CD4-positive, CD25-positive, alpha-beta regulatory T cell (primary cell): ENCODE data around the gene ZNF786. TPM values are rescaled to one million over a fixed set of nuclear protein-coding genes. Genes with fewer than 3 reads are reported as not detected.
A peak's percentile ranks its signal among the peaks of the same experiment; 100 is the strongest.

Experiments used
- ATAC-seq, 2 donors: fragments of 150-1000 bp; cut with Tn5 transposase; one replicate each; pipeline ENCODE4 v1.10.0; 2021; ENCODE audit warnings: low read depth in 2 of 2, moderate number of reproducible peaks in 2 of 2, moderate library complexity in 1 of 2
- DNase-seq, 3 donors: peaks; one replicate each; pipeline versions ENCODE4 v3.0.0 to v3.0.0-alpha.2; 2012 to 2022; ENCODE audit warnings: mixed read lengths in 1 of 3
- H3K27ac ChIP-seq: one replicate; pipeline ENCODE4 v1.7.0; 2013; ENCODE audit warnings: mild to moderate bottlenecking, low read length; ENCODE audit not compliant: insufficient read depth, poor library complexity, severe bottlenecking
- H3K27me3 ChIP-seq: one replicate; pipeline ENCODE4 v1.7.0; 2013; ENCODE audit warnings: low read length; ENCODE audit not compliant: control insufficient read depth, insufficient read depth
- H3K36me3 ChIP-seq: one replicate; pipeline ENCODE4 v1.7.0; 2013; ENCODE audit warnings: mild to moderate bottlenecking, low read length, moderate library complexity; ENCODE audit not compliant: control insufficient read depth, insufficient read depth
- H3K4me1 ChIP-seq: 2 replicates; pipeline ENCODE4 v1.7.0; 2013; ENCODE audit warnings: mild to moderate bottlenecking, low read length; ENCODE audit not compliant: insufficient read depth, control insufficient read depth, poor library complexity, severe bottlenecking
- H3K4me3 ChIP-seq: one replicate; pipeline ENCODE4 v1.7.0; 2013; ENCODE audit warnings: low read depth, mild to moderate bottlenecking, low read length, moderate library complexity
- H3K9me3 ChIP-seq, 2 experiments: 1 replicate in 1 of 2; 2 replicates in 1 of 2; pipeline ENCODE4 v1.7.0; 2013; ENCODE audit warnings: low read length in 2 of 2, mild to moderate bottlenecking in 1 of 2, moderate library complexity in 1 of 2; ENCODE audit not compliant: control insufficient read depth in 2 of 2
- H3K27ac Mint-ChIP-seq, 3 donors: one replicate each; pipeline ENCODE4 v1.8.0; 2020 to 2022; ENCODE audit warnings: mild to moderate bottlenecking in 3 of 3, mixed read lengths in 3 of 3, moderate library complexity in 2 of 3
- H3K27me3 Mint-ChIP-seq: one replicate; pipeline ENCODE4 v1.8.0; 2022; ENCODE audit warnings: mild to moderate bottlenecking, mixed read lengths
- H3K36me3 Mint-ChIP-seq: one replicate; pipeline ENCODE4 v1.8.0; 2020; ENCODE audit warnings: mixed read lengths
- H3K4me1 Mint-ChIP-seq, 4 donors: one replicate each; pipeline ENCODE4 v1.8.0; 2020 to 2022; ENCODE audit warnings: mixed read lengths in 4 of 4, mild to moderate bottlenecking in 1 of 4
- H3K4me3 Mint-ChIP-seq, 4 donors: one replicate each; pipeline ENCODE4 v1.8.0; 2020 to 2022; ENCODE audit warnings: mild to moderate bottlenecking in 4 of 4, mixed read lengths in 4 of 4, moderate library complexity in 3 of 4
- H3K9me3 Mint-ChIP-seq, 7 donors: one replicate each; pipeline ENCODE4 v1.8.0; 2020 to 2022; ENCODE audit warnings: mixed read lengths in 7 of 7, mild to moderate bottlenecking in 3 of 7, moderate library complexity in 2 of 7
- polyA plus RNA-seq, 4 donors: library from polyadenylated mRNA; unstranded; fragments of 300-500 nt; fragmentation: Illumina TruSeq; gene quantifications; one replicate each; pipeline ENCODE4 v1.2.3, GENCODE V29; 2021
- total RNA-seq: library from RNA; stranded (reverse); gene quantifications from one replicate; pipeline ENCODE4 v1.2.3, GENCODE V29; 2022

Gene ZNF786, protein sequence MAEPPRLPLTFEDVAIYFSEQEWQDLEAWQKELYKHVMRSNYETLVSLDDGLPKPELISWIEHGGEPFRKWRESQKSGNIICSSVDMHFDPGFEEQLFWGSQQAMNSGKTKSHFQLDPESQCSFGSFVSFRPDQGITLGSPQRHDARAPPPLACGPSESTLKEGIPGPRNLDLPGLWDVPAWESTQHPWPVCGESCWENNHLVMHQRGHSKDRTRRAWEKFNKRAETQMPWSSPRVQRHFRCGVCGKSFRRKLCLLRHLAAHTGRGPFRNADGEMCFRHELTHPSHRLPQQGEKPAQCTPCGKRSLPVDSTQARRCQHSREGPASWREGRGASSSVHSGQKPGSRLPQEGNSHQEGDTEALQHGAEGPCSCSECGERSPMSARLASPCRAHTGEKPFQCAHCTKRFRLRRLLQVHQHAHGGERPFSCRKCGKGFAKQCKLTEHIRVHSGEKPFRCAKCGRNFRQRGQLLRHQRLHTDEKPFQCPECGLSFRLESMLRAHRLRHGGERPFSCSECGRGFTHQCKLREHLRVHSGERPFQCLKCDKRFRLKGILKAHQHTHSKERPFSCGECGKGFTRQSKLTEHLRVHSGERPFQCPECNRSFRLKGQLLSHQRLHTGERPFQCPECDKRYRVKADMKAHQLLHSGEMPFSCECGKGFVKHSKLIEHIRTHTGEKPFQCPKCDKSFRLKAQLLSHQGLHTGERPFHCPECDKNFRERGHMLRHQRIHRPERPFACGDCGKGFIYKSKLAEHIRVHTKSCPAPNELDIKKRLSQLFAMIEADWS
- total RNA-seq, result 6.3 TPM
- polyA plus RNA-seq, result 1 to 10 TPM; 1.5 to 9.9 (median 6.0) TPM

DNA sequence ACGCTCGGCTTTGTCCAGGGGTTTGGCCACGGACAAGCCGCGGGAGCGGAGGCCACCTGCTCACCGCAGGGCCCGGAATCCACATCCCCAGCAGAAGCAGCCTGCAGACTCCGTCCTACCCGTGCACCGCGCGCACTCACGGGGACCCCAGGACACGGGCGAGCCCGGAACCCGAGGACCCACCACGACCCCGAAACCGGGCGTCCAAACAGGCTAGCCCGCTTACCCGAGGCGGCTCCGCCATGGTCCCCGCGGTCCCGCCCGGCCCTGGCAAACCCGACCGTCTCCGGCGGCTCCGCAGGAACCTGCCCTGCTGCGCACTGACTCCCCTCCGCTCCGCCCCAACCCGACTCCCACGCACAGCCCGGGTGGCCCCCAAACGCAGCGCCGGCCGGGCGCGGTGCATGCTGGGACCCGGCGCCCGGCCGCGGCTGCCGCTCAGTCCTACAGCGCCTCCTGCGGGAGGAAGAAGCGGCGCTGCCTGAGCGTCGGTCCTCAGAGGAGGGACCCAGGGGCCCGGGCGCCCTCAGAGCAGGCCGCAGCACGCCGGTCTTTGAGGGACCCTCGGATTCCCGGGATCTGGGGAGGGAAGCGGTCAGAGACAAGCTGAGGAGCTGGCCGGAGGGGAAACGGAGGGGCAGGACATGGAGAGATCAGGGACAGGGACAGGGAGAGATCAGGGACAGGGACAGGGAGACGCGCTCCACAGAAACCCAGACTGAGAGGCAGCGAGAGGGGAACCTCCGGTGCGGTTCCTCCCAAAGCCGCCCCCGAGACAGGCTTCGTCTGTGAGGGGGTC lies at the start of gene ZNF786:
Gene ZNF786, minus strand, starts transcription at position 322 of the 799 bp plus-strand sequence. Its CDS starts 78 bp downstream, at position 244.
- H3K4me1 ChIP-seq, result peaks cover 9% of the 10 kb centered on the region
- Mint-ChIP-seq H3K36me3 (peaks cover 10% of the 10 kb centered on the region), H3K9me3 (peaks cover 0 to 3% (median 0%) of the 10 kb centered on the region in 7 donors), H3K4me1 (peaks cover 4 to 43% (median 24%) of the 10 kb centered on the region in 4 donors), H3K27ac (peak within 1 kb of the TSS; percentile 99 to 100 (median 99)), H3K4me3 (peak within 1 kb of the TSS; percentile 89 to 100 (median 98)), H3K27me3 (no peaks in the 10 kb centered on the region)
- ATAC-seq (peak; percentile 88 to 92), DNase-seq (peak; percentile 87 to 94 (median 91))
- peak within 1 kb of the TSS; percentile 89 for H3K27ac ChIP-seq
- peak within 1 kb of the TSS; percentile 94 for H3K4me3 ChIP-seq
- H3K36me3 ChIP-seq, result no peaks in the 10 kb centered on the region
- no peaks in the 10 kb centered on the region for H3K9me3 ChIP-seq
- H3K27me3 ChIP-seq, result no peaks in the 10 kb centered on the region

- Histone ChIP-seq H3K4me1 (no peaks in the 10 kb centered on the region), H3K27me3 (no peaks in the 10 kb centered on the region), H3K9me3 (peaks cover under 1 to 3% of the 10 kb centered on the region in 2 experiments), H3K27ac (no peak overlapping the region), H3K36me3 (peaks cover 5% of the 10 kb centered on the region), H3K4me3 (no peak overlapping the region)
- Mint-ChIP-seq H3K27ac (no peak overlapping the region), H3K27me3 (no peaks in the 10 kb centered on the region), H3K9me3 (peaks cover 0 to 3% (median 0%) of the 10 kb centered on the region in 7 donors), H3K4me3 (no peak overlapping the region), H3K36me3 (peaks cover 13% of the 10 kb centered on the region), H3K4me1 (no peaks in the 10 kb centered on the region)
- no peak for ATAC-seq
- no peak for DNase-seq
These were observed 45.6 kb upstream of the ZNF786 start for GRCh38 chr7:149136118-149136517.

DNA sequence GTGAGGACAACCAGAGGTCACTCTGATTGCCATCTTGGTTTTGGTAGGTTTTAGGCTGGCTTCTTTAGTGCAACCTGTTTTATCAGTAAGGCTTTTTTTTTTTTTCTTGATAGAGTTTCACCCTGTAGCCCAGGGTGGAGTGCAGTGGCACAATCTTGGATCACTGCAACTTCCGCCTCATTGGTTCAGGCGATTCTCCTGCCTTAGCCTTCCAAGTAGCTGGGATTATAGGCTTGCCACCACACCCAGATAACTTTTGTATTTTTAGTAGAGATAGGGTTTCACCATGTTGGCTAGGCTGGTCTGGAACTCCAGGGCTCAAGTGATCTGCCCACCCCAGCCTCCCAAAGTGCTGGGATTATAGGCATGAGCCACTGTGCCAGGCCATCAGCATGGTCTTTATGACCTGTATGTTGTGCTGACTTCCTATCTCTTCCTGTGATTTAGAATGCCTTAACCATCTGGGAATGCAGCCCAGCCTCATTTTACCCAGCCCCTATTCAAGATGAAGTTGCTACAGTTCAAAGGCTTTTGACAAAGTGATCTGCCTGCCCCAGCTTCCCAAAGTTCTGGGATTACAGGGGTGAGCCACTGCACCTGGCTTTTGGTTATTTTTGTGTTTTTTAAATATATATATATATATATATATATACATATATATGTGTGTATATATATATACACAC lies 42.7 kb upstream of the ZNF786 start:
- no peak overlapping the region for H3K4me3 Mint-ChIP-seq

GRCh38 chr7:149130572-149131198 lies 40.2 kb upstream of the ZNF786 start:
- Mint-ChIP-seq H3K4me1 (peaks cover 8 to 13% (median 10%) of the 10 kb centered on the region in 4 donors), H3K4me3 (peak overlapping the region in 1 of 4 donors; percentile 64), H3K27me3 (no peaks in the 10 kb centered on the region), H3K27ac (no peak overlapping the region), H3K36me3 (peaks cover 23% of the 10 kb centered on the region), H3K9me3 (peaks cover 0 to 13% (median 5%) of the 10 kb centered on the region in 7 donors)
- H3K27me3 ChIP-seq, result no peaks in the 10 kb centered on the region
- no peak overlapping the region for H3K27ac ChIP-seq
- H3K4me1 ChIP-seq, result peaks cover 8% of the 10 kb centered on the region
- H3K36me3 ChIP-seq, result peaks cover 13% of the 10 kb centered on the region
- peaks cover 8 to 11% of the 10 kb centered on the region in 2 experiments for H3K9me3 ChIP-seq
- H3K4me3 ChIP-seq, result no peak overlapping the region
- ATAC-seq (no peak), DNase-seq (no peak)

More for the DNA sequence above, 42.7 kb upstream of the ZNF786 start:
- no peaks in the 10 kb centered on the region for H3K27me3 Mint-ChIP-seq
- no peak overlapping the region for H3K27ac ChIP-seq
- ATAC-seq (no peak), DNase-seq (no peak)
- H3K9me3 ChIP-seq, result peaks cover 8 to 11% of the 10 kb centered on the region in 2 experiments
- peaks cover 20% of the 10 kb centered on the region for H3K36me3 Mint-ChIP-seq
- peaks cover 0 to 10% (median 5%) of the 10 kb centered on the region in 7 donors for H3K9me3 Mint-ChIP-seq
- H3K27me3 ChIP-seq, result no peaks in the 10 kb centered on the region
- H3K4me1 ChIP-seq, result no peaks in the 10 kb centered on the region
- peaks cover 13% of the 10 kb centered on the region for H3K36me3 ChIP-seq
- no peak overlapping the region for H3K4me3 ChIP-seq
- H3K27ac Mint-ChIP-seq, result peak overlapping the region in 1 of 3 donors; percentile 15
- H3K4me1 Mint-ChIP-seq, result peaks cover under 1 to 4% (median 2%) of the 10 kb centered on the region in 4 donors

GRCh38 chr7:149126662-149127266 lies 36.2 kb upstream of the ZNF786 start:
- Mint-ChIP-seq H3K9me3 (peaks cover 0 to 11% (median 5%) of the 10 kb centered on the region in 7 donors), H3K4me3 (peak overlapping the region; percentile 91 to 100 (median 98)), H3K4me1 (peaks cover 12 to 25% (median 19%) of the 10 kb centered on the region in 4 donors), H3K27me3 (no peaks in the 10 kb centered on the region), H3K36me3 (peaks cover 17% of the 10 kb centered on the region), H3K27ac (peak overlapping the region; percentile 98 to 99 (median 99))
- Histone ChIP-seq H3K27ac (peak overlapping the region; percentile 82), H3K36me3 (peaks cover 13% of the 10 kb centered on the region), H3K4me1 (peaks cover 15% of the 10 kb centered on the region), H3K4me3 (peak overlapping the region; percentile 95), H3K9me3 (peaks cover 8 to 11% of the 10 kb centered on the region in 2 experiments), H3K27me3 (no peaks in the 10 kb centered on the region)
- ATAC-seq, result peak; percentile 40 to 42
- DNase-seq, result peak; percentile 45 to 78 (median 54)

DNA sequence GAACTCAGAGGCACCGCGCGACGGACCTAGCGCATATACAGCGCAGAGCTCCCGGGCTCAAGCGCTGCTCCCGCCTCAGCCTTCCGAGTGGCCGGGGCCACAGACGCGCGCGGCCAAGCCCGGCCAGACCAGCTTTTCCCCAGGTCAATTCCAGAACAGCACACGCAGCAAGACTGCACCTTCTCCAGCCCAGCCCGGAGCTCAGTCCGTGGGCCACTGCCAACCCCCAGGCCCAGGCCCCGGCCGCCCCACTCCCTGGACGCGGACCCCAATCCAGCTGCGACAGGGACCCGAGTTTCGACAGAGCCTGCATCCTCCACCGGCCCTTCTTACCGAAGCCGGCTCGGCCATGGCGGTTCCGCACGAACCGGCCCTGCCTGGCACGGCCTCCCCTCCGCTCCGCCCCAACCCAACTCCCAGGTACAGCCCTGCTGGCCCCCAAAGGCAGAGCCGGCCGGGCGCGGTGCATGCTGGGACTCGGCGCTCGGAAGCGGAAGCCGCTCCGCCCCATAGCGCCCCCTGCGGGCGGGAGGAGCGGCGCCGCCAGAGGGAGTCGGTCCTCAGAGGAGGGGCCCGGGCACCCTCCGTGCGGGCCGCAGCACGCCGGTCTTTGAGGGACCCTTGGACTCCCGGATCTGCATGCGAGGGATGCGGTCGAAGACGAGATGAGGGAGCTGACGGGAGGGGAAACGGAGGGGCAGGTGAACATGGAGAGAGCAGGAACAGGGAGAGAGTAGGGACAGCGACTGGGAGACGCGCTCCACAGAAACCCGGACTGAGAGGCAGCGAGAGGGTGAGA lies 35.5 kb upstream of the ZNF786 start, which contains the start of gene ZNF425:
Gene ZNF425, minus strand, starts transcription at position 462 of the 799 bp plus-strand sequence. Its CDS starts 111 bp downstream, at position 351.
- H3K4me1 Mint-ChIP-seq, result peaks cover 12 to 25% (median 19%) of the 10 kb centered on the region in 4 donors
- peaks cover 7% of the 10 kb centered on the region for H3K36me3 ChIP-seq
- H3K4me3 Mint-ChIP-seq, result peak within 1 kb of the TSS; percentile 91 to 100 (median 98)
- peaks cover 7 to 8% of the 10 kb centered on the region in 2 experiments for H3K9me3 ChIP-seq
- DNase-seq, result peak; percentile 90 to 95 (median 91)
- H3K27me3 ChIP-seq, result no peaks in the 10 kb centered on the region
- H3K4me3 ChIP-seq, result peak within 1 kb of the TSS; percentile 95
- peaks cover 0 to 10% (median 5%) of the 10 kb centered on the region in 7 donors for H3K9me3 Mint-ChIP-seq
- H3K36me3 Mint-ChIP-seq, result peaks cover 10% of the 10 kb centered on the region
- peak within 1 kb of the TSS; percentile 82 for H3K27ac ChIP-seq
- ATAC-seq, result peak; percentile 93 to 94
- peaks cover 15% of the 10 kb centered on the region for H3K4me1 ChIP-seq
- no peaks in the 10 kb centered on the region for H3K27me3 Mint-ChIP-seq
- peak within 1 kb of the TSS; percentile 98 to 99 (median 99) for H3K27ac Mint-ChIP-seq
